CD4-positive, alpha-beta T cell treated with Interleukin-10 for 1 hour (primary cell): ENCODE measurements around the gene PTGR3.

Experiments used
- DNase-seq: peaks from one replicate; pipeline ENCODE4 v3.0.0-alpha.2; 2020

The PTGR3 gene

DNA sequence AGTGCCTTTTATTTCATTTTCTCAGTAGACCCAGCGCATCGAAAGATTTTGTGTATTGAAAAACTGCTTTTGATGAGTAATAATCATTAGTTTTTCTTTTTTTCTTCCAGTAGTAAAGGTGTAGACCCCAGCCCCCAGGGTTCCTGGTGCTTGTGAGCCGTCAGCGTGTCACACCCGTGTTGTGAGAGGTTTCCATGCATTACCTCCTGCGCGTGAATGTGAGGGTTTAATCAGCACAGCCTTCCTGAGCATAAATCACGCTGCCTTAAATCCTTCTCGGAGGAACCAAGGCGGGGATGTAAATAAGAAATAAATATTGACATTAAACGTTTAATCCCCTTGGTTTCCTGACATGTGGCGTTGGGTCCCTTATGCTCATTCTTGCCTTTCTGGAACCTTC lies 26.0 kb upstream of the PTGR3 start:
- no peak for DNase-seq

DNA sequence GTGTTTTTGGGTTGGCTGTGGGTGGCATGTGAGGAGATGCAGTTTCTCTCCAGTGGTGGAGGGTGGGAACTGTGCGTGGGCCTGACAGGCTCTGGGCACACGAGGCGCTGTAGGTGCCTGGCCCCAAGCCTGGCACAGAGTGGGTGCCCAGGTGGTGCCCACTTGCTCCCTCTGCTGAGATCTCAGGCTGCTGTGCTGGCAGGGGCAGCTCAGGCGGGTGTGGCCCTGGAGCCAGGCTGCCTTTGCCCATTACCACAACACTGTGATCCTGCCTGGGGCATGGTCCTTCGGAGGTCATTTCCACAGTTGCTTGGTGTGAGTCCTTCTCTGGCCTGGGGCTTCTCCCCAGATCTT lies 22.1 kb upstream of the PTGR3 start:
- no peak for DNase-seq

DNA sequence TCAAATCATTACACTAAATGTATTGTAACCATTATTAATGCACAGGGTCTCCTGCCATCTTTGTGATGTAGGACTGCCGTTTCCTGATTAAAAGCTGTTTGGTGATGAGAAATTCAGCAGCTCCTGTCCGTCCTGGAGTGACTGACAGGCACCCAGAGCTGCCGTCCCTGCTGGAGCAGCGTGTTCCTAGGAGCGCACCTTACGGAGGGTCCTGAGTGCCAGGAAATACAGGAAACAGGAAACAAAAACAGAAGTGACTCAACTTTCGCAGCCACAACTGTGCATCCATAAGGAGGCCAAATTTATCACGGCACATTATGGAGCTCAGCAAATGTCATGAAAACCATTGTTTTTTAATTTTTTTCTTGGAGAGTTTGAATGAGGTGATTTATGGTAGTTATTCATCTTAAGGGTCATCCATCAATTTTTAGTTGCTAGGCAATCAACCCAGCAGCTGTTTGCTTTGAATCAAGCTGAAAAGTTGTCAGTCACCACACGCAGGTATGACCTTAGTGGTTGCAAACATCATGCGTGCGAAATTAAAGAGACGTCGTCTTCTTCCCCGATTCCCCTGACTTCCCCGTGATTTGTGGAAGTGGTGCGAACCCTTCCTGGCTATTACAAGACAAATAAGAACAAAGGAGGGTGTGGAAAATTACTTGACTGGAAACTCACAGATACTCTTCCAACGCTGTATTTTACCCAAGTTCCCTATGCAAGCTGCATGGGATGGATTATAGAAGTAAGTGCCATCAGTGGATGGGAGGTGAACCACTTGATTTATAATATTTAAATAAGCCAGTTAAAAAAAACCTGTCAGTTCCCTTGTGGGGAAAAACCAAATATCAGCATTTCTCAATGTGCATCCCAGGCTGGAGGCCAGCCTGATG lies 21.5 kb upstream of the PTGR3 start:
- no peak for DNase-seq

DNA sequence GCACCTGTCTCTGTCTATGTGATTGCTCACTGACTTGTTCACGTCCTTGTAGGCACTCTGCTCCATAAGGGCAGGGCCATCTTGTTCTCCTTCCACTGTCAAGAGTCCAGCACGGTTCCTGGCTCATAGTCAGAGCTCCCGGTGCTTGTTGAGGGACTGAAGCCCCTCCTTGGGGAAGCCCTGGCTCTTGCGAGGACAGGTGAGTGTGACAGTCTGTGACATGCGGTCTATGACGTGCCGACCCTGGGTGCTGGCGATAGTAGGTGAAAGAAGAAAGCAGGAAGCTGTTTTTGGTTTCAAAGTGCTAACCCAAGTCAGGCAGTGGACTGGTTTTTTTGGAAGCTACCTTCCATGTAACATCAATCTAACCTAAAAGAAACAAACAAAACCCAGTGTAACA lies 20.5 kb upstream of the PTGR3 start:
- DNase-seq, result no peak

DNA sequence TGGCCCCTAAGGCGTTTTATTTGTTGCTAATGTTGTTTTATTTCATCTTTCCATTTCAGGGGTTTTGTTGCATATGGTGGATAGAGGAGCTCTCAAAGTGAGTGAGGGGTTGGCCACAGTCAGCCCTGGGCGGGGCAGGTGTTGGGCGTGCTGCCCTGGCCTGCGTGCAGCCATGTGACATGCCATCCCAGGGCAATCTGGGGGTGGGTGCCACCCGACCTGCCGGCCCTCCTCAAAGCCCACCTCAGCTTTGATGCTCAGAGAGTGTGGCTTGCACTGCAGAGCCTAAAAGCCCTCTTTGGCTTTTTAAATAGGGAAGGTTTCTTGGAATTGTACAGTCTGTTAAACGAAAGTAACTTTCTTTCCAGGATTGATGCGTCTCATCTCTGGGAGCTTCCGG lies 20.0 kb upstream of the PTGR3 start:
- DNase-seq, result no peak

DNA sequence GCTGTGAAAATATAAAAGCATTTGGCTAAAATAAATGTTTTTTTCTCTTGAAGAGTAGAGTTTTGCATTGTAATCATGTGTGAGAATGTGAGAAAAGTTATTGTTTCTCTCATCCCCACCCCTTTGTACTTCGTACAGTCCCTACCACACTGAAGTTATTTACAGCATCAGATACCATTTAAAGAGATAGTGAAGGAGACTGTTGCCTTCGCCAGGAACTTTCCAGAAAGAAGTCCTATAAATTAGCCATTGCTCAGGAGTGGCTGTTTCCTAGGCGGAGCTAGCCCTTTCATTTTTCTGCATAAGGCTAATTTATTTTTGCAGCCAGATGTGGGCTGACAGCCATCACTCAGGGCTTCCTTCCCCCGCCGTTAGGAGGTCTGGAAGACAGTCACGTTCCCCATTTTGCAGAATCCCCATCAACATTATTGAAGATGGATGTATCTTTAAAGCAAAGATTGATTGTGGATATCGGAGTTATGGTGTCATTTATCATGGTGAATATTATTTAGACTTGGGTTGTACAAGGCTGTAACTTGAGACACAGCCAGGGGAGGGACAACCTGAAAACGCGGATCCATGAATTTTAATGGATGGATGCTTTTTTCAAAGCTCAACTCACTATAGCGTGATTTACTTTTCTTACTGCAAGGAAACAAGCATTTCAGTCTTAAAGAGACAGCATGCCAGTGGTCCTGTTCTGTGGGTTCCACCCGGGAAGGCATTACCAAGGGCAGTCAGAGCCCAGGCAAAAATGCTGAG lies 18.8 kb upstream of the PTGR3 start:
- DNase-seq, result no peak

DNA sequence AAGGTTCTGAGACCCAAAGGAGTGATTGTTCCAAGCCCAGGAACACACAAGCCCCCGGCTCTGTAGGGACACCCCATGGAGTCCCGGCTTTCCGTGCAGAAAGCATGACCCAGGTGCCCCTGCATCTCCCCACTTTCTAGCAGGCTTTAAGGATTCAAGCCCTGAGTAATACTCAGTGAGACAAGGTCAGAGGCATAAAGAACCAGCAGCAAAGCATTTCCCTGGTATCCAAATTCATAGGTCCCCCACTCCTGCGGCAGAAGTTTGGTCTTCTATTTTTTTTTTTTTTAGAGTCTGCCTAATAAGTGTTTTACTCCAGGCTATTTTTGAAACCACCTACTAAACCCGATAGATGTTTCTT lies 18.0 kb upstream of the PTGR3 start:
- no peak for DNase-seq

DNA sequence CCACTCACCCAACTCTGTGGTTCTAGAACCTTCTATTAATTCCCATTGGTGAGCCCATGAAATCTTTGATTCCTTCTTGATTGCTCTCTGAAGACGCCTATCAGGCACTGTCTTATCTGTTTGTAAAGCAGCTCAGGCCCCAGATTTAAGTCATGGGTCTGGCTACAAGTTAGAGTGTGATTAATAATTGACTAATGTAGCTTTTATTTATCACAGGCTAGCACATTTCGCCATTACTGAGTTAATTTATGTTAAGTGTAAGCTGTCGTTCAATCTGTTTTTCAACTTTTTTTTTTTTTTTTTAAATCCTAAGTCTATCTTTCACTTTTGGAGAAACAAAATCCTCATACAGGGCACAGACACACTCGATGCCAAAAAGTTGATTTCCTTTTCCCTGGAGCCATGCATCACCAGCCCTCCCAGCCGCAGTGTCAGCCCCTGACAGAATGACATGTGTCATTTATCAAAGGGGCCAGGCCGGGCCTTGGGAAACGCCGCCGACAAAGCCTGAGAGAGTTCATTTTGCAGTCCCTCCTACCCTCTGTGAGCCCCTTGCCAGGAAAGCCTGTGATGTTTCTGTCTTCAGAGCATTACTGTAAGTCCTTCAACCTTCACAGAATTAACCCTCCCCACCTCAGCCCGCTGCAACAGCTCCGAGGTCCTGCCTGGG lies 17.5 kb upstream of the PTGR3 start:
- DNase-seq, result no peak

DNA sequence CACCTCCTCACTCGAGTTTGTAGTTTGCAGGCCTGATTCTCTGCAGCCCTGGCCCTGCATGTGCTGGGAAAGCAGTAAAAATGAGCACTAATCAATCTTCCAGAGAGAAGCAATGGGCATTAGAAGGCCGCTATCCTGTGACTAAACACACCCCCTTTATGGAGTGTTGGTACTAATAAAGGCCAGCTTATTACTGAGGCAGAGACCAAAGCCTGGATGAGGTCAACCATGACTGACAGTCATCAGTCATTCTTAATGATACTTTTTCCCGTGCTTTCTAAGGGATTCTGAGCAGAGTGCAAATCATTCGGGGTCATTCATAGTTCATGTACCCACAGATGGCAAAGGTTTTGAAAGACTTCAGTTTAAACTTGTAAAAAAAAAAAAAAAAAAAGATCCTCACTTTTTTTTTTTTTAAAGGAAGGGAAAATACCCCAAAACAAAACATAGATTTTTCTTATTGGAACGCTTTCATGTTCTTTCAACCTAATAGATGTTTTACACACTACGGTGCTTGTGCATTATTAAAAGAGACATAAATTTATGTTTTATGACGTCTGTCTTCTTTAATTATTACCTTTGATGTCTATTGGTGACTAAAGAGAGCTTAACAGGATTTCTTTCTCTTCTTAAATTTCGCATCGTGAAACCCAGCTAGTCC lies 14.9 kb upstream of the PTGR3 start:
- no peak for DNase-seq

DNA sequence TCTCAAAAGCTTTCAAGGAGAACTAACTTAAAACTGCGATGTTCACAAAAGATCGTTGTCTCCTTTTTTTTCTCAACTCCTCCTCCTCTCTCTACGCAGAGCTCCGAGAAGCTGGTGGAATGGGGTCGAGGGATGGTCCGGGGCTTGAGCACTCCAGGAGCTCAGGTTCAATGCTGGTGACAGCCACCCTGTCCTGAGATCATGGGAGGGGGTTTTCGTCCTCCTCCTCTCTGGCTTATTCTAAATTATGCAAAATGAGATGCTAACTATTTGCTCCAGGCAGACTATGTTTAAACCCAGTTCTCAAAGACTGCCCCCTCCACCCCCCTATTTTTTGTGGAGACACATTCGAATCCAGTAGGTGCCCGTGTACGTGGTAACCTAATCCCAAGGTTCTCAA lies 13.5 kb upstream of the PTGR3 start:
- no peak for DNase-seq

DNA sequence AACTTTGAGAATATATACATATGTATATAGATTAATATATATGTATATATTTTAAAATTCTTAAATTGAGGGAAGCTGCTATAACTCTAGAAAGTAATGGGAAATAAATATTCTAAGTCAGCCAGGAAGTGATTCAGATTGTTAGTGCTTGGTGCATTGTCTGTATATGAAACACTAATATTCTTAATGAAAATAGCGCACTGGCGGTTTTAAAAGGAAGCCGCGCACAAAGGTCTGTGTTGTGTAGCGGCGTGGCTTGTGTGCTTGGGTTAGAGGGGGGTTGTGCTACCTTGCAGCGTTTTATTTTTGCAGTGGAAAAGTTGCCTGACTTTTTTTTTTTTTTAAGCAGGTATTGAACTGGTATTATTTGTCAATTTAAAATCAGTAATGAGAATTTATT lies 13.0 kb upstream of the PTGR3 start:
- no peak for DNase-seq

DNA sequence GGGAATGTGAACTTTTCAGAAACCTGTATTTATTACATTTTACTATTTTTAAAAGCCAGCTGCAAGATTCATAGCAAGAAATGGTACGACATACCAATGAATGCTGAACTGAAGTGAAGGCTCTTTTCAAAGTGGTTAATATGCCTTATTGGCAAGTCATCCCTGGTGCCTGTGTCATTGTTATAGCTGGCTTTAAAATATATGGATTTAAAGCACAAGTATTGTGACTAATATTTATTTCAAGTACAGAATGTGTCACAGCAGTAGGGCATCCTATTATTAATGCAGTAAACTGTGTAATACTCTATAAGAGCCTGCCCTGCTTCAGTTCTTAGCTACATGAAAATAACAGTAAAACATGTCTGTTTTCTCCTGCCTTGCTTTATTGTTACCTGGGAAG lies 12.5 kb upstream of the PTGR3 start:
- no peak for DNase-seq

DNA sequence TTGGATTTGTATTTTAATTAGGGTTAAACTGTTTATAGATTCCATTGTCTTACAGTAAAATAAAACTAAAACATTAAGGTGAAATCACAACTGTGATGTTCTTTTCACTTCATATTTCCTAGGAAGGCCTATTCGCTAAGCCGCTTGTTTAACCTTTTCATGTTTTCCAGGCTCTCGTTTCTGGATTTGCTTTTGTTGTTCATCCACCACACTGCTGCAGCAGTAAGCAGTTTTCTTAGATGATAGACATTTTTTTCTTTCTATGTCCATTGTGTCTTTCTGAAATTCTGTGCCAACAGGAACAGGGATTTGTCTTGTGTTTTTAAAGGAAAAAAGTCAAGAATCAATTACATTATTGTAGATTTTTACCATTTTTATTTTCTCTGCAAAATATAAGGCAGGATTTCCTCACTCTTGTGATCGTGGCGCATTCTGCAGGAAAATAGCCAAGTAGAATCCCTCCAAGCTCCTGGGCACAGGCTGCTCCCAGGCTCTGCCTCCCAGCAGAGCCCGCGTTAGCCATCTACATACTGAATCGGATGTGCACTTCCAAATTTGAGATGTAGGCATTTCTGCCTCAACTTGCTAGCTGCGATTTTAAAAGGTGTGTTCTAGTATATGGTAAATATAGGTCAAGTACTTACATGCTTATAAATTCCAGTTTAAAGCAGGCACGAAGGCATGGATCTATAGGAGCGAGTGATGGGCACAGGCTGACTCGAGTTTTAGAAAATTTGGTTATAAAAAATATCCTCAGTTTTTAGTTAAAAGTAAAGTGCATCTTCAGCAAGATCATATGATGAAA lies 11.8 kb upstream of the PTGR3 start:
- no peak for DNase-seq

DNA sequence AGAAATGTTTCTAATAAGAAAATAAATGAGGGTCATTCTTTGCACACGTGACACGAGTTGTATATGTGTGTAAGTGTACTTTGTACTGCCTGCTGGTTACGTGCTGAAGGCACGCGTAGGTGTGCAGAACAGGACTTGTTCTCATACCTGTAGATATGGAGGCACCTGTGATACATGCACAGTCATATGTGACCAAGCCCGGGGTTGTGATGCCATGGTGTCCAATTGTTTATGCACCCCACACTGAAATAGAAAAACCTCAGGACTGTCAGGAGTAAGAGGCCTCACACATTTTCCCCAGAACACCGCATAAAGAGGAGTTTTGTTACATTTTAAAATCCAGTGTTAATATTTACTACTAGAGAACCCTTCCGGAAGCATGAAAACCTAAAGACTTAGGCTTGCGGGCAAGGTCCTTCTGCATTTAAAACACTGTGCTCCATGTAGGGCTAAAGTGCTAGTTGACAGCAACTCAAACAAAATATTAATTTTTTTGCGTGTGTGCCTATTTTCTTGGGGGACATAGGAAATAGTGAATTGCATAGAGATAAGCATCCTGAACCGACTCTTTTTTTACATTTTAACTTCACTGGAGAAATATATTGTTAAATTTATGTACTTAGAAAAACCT lies 10.9 kb upstream of the PTGR3 start:
- DNase-seq, result no peak

DNA sequence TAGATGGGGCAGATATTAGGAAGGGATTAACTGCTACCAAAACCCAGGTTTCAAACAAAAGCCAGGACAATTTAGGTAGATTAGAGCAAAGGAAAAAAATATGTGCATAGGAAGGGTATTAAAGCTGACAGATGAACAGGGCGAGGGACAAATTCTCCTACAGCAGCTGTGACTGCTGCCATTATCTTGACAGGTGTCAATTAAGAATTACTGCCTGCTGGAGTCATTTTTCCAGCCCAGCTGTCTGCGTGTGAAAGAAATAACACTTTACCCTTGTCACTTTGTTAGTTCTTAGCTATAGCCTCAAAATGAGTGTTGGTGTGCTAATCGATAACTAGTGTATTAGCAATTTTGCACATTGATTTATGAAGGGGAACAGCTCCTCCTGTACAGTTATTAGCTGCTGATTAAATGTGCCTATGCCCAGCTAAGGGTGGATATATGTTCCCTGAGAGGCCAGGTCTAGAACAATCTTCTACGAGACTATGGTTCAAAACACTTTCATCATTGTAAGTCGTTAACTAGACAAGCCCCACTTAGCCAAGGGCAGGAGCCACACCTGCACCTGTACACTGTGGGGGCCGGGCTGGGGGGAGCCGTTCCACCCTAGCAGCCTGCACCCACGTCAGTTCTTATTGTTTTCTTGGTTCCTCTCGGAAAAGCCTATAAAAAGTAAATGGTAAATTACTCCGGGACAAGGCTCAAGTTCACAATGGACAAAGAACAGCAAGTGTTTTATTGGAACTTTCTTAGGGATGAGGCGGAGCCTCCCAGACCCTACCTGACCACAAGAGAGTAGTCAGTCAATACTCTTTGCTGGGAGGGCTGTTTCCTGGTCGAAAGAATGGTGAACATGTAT lies 9.4 kb upstream of the PTGR3 start:
- DNase-seq, result no peak

DNA sequence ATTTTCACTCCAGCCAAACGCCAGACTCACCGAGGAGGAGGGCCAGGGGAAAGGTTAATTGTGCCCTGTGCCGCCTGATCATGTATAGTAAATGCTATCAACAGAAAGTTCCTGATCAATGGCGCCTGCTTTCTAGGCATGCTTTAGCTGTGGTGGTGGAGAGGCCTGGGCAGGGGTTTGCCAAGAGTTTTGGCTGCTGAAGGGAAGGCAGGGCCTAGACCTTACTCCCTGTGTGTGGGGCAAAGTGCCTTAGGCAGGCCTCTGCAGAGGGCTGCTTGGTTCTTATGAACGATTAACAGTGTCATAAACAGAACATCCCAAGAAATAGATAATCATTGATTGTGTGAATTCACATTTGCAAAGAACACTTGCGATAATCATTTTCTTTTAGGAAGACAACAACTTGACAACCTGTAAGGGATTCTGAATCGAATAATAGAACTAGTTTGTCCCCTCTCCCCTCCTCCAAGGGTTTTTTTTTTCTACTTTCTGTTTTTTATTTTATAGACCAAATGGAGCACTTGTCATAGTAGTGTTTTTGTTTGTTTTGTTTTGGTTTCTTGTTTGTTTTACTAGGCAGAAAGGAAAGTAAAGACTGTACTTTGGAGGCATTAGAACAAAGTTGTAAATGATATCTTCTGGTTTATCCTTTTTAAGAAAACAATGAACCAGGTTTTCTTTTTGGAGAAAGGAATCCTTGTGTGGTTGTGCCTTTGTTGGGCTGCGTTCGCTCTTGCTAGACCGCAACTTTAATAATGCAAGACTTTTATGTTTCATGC lies 8.2 kb upstream of the PTGR3 start:
- no peak for DNase-seq

DNA sequence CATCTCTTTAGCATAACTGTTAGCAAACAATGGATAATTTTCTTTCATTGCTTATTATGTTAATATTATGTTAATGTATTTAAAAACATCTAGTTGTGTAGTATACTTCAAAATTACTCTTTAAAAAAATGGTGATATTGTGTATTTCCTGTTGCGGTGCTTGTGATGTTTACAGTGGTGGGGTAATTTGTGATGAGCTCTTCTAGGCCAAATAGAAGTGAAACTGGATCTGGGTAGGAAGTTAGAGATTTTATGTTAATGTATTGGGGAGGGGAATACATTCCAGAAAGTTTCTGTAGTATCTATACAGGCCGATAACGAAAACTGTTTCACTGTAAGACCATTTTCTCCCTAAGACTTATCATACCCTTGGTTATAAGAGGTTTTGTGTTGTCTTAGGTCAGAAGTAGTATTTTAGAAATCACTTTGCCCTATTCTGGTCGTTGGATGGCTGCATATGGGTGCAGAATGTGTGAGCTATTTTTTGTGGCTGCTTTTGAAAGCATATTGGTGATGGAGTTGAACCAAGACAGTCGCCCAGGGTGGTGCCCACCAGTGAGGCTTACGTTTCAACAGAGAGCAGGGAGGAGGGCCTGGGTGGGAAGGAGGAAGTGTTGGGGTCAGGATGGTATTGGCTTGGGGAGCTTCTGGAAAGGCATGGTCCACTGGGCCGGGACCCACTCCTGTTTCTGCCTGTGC lies 7.4 kb upstream of the PTGR3 start:
- DNase-seq, result peak; percentile 63

DNA sequence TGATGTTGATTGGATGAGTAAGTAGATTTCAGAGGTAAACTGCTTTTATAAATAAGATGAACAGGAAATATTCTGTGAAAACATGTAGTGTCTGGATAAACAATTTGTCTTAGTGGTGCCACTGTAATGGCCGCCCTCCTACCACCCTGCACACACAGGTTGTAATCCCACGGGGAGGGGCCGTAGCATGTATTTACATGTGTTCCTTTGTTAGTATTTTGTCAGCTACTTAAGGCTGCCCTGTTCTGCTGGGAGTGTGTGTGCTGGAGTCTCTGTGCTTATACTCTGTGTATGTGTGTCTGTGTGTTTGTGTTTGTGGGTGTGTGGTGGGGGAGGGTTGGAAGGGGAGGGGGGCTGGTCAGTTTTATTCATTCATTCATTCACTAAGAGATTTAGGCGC lies 6.7 kb upstream of the PTGR3 start:
- no peak for DNase-seq

DNA sequence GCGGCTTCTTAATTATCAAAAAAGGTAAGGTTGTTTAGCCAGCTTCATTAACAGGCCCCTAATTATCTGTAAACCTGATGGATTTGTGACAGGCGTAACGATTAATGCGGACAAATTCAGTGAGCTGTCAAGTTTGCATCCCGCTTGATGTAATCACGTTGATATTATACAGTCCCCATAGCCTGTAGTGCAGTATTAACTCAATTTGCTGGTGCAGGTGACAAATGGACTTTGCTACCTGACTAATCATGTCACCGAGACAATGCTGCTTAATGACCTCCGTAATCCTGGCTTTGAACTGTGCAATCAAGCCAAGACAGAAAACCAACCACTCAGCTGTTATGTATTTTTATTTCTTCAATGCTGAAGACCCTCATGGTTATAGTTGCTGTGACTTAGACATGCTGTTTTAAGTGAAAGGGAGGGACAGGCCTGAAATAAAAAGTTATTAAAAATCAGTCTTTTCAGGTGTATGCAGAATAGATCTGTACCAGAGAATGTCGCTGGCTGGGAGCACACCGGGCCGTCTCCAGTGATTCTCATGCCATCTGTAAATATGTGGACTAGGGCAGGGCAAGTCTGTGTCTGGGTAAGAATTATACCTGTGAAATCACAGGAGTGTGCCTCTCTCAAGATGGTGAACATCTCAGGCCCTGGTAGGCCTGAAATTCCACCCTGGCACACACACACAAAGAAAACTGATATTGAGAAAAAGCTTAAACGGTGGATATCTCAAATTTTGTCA lies 6.0 kb upstream of the PTGR3 start:
- DNase-seq, result no peak
